Chondrocyte (in vitro differentiated cells): ENCODE measurements around the gene PIERCE2. TPM values are rescaled to one million over a fixed set of nuclear protein-coding genes. Genes with fewer than 3 reads are reported as not detected.
"Not testable (repeated sequence)": the region's sequence is repeated elsewhere in the genome, so short reads cannot be mapped to it uniquely, and the experiment has no call there.

Experiments used
- DNase-seq: peaks from one replicate; pipeline ENCODE4 v3.0.0; 2021; ENCODE audit warnings: mixed read lengths, low spot score
- H3K27ac Mint-ChIP-seq: one replicate; pipeline ENCODE4 v1.8.0; 2021; ENCODE audit warnings: mild to moderate bottlenecking, moderate library complexity, mixed read lengths; ENCODE audit not compliant: unreplicated experiment
- H3K27me3 Mint-ChIP-seq: 2 replicates; pipeline ENCODE4 v1.8.0; 2021; ENCODE audit warnings: low read depth, mixed read lengths
- H3K36me3 Mint-ChIP-seq: 2 replicates; pipeline ENCODE4 v1.8.0; 2021; ENCODE audit warnings: low read depth, mixed read lengths
- H3K4me1 Mint-ChIP-seq: 2 replicates; pipeline ENCODE4 v1.8.0; 2021; ENCODE audit warnings: low read depth, mild to moderate bottlenecking, mixed read lengths
- H3K4me3 Mint-ChIP-seq: one replicate; pipeline ENCODE4 v1.8.0; 2021; ENCODE audit warnings: mild to moderate bottlenecking, moderate library complexity, mixed read lengths; ENCODE audit not compliant: unreplicated experiment
- H3K9me3 Mint-ChIP-seq: 2 replicates; pipeline ENCODE4 v1.8.0; 2021; ENCODE audit warnings: low read depth, mixed read lengths
- CTCF ChIP-seq: fragments of 200-600 bp; sonication (generic); IDR thresholded peaks from 2 replicates; pipeline ENCODE4 v1.5.0; 2021; ENCODE audit warnings: antibody characterized with exemption, mild to moderate bottlenecking, moderate library complexity
- total RNA-seq: library from RNA; stranded (reverse); gene quantifications from 3 replicates; pipeline ENCODE4 v1.2.1, GENCODE V29; 2021

Gene PIERCE2
- total RNA-seq, 1 donor from 2014 or later: 3.1 TPM

GRCh38 chr15:55389264-55389607 is 19.1 kb upstream of the PIERCE2 start:
- no peak overlapping the region for H3K4me3 Mint-ChIP-seq
- peak overlapping the region; percentile 86 for H3K27ac Mint-ChIP-seq
- TF ChIP-seq CTCF: no peak
- peaks cover 18% of the 10 kb centered on the region for H3K4me1 Mint-ChIP-seq
- peaks cover 19% of the 10 kb centered on the region for H3K36me3 Mint-ChIP-seq
- no peak for DNase-seq
- H3K27me3 Mint-ChIP-seq: no peaks in the 10 kb centered on the region
- no peaks in the 10 kb centered on the region for H3K9me3 Mint-ChIP-seq

- Mint-ChIP-seq H3K27ac (peak overlapping the region; percentile 22), H3K27me3 (no peaks in the 10 kb centered on the region), H3K4me3 (no peak overlapping the region), H3K4me1 (peaks cover 39% of the 10 kb centered on the region), H3K36me3 (no peaks in the 10 kb centered on the region), H3K9me3 (no peaks in the 10 kb centered on the region)
- no peak for TF ChIP-seq CTCF
- no peak for DNase-seq
These were observed 13.6 kb upstream of the PIERCE2 start for GRCh38 chr15:55394694-55395093.

GRCh38 chr15:55398243-55398642 is 10.1 kb upstream of the PIERCE2 start:
- DNase-seq: no peak
- H3K4me3 Mint-ChIP-seq: no peak overlapping the region
- no peak for TF ChIP-seq CTCF
- peaks cover 61% of the 10 kb centered on the region for H3K4me1 Mint-ChIP-seq
- no peaks in the 10 kb centered on the region for H3K27me3 Mint-ChIP-seq
- H3K27ac Mint-ChIP-seq: no peak overlapping the region
- H3K9me3 Mint-ChIP-seq: peaks cover 3% of the 10 kb centered on the region
- peaks cover 3% of the 10 kb centered on the region for H3K36me3 Mint-ChIP-seq

- H3K36me3 Mint-ChIP-seq, H3K27ac Mint-ChIP-seq, H3K4me3 Mint-ChIP-seq, H3K27me3 Mint-ChIP-seq, DNase-seq, H3K9me3 Mint-ChIP-seq: not testable (repeated sequence)
- peaks cover 70% of the 10 kb centered on the region for H3K4me1 Mint-ChIP-seq
These were observed 8.2 kb upstream of the PIERCE2 start for GRCh38 chr15:55400050-55400449.

GRCh38 chr15:55401786-55402246 is 6.5 kb upstream of the PIERCE2 start:
- Mint-ChIP-seq H3K4me1 (peaks cover 66% of the 10 kb centered on the region), H3K4me3 (no peak overlapping the region), H3K9me3 (peaks cover 3% of the 10 kb centered on the region), H3K36me3 (peaks cover 3% of the 10 kb centered on the region), H3K27me3 (no peaks in the 10 kb centered on the region), H3K27ac (peak overlapping the region; percentile 93)
- TF ChIP-seq CTCF: no peak
- DNase-seq: no peak

GRCh38 chr15:55402707-55403106 is 5.6 kb upstream of the PIERCE2 start:
- no peaks in the 10 kb centered on the region for H3K27me3 Mint-ChIP-seq
- peak overlapping the region; percentile 49 for H3K4me3 Mint-ChIP-seq
- peaks cover 66% of the 10 kb centered on the region for H3K4me1 Mint-ChIP-seq
- H3K27ac Mint-ChIP-seq: peak overlapping the region; percentile 93
- DNase-seq: no peak
- peaks cover 3% of the 10 kb centered on the region for H3K9me3 Mint-ChIP-seq
- no peak for TF ChIP-seq CTCF
- H3K36me3 Mint-ChIP-seq: peaks cover 3% of the 10 kb centered on the region
